ENCODE measurements around the gene CDH16. TPM values are rescaled to one million over a fixed set of nuclear protein-coding genes. Genes with fewer than 3 reads are reported as not detected.
A peak's percentile ranks its signal among the peaks of the same experiment; 100 is the strongest.

CDH16 gene
- total and polyA plus RNA-seq, 2 donors (not counting 1 experiment from before 2014, with no cell fraction given), result not detected

DNA sequence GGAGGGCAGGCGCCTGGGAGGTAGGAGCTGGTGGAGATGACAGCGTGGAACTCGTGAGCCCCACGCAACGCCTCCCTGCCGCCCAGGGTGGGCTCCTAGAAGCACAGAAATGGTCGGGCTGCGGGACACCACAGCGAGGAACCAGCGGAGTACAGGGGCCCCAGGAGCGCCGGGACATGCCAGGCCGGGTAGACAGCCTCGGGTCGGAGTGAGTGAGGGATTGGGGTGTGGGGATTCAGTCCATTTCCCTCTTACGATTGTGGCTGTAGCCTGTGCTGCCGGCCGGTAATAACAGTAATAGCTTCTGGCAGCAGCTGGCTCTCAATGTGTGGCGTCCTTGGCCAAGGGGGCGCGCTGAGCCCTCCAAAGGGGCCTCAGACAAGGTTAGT, 30.1 kb upstream of the CDH16 start:
- no peak overlapping the region for H2AFZ ChIP-seq (ENCODE audit: low read length)
- H3K4me1 ChIP-seq (ENCODE audit: control insufficient read depth, extremely low read depth, insufficient read depth, low read length), result no peaks in the 10 kb centered on the region
- H3K9me3 ChIP-seq (ENCODE audit: control insufficient read depth, insufficient read depth, low read depth, low read length), result no peaks in the 10 kb centered on the region
- H3K4me2 ChIP-seq (ENCODE audit: extremely low read depth, insufficient read depth, low read length), result peak overlapping the region; percentile 93
- peaks cover 10% of the 10 kb centered on the region for H3K27me3 ChIP-seq (ENCODE audit: control insufficient read depth, insufficient read depth, low read length)
- H3K4me3 ChIP-seq (replicated peaks in 1 of 4; ENCODE audit: control extremely low read depth in 1 of 4, insufficient read depth in 1 of 4, low read depth in 3 of 4, low read length in 4 of 4), result peak overlapping the region in 2 of 4 experiments; percentile 32 to 61
- no peaks in the 10 kb centered on the region for H3K36me3 ChIP-seq (ENCODE audit: control insufficient read depth, insufficient read depth, low read length)
- no peak for DNase-seq (ENCODE audit: low read depth in 2 of 2)
- no peak overlapping the region for H3K27ac ChIP-seq (ENCODE audit: insufficient read depth, low read length)
- H3K79me2 ChIP-seq (ENCODE audit: control insufficient read depth, insufficient read depth, low read length), result no peaks in the 10 kb centered on the region
- no peak for TF ChIP-seq CTCF (conservative IDR thresholded peaks at IDR 0.05 in 1 of 2, IDR thresholded peaks at IDR 0.05 in 1 of 2; ENCODE audit: low read depth in 1 of 2, low read length in 2 of 2)
- no peak for TF ChIP-seq EZH2 (IDR thresholded peaks at IDR 0.05; ENCODE audit: low read length, missing control alignments)
- H4K20me1 ChIP-seq (ENCODE audit: control insufficient read depth, extremely low read depth, insufficient read depth, low read length), result no peaks in the 10 kb centered on the region
- no peak overlapping the region for H3K9ac ChIP-seq (ENCODE audit: insufficient read depth, low read length)

DNA sequence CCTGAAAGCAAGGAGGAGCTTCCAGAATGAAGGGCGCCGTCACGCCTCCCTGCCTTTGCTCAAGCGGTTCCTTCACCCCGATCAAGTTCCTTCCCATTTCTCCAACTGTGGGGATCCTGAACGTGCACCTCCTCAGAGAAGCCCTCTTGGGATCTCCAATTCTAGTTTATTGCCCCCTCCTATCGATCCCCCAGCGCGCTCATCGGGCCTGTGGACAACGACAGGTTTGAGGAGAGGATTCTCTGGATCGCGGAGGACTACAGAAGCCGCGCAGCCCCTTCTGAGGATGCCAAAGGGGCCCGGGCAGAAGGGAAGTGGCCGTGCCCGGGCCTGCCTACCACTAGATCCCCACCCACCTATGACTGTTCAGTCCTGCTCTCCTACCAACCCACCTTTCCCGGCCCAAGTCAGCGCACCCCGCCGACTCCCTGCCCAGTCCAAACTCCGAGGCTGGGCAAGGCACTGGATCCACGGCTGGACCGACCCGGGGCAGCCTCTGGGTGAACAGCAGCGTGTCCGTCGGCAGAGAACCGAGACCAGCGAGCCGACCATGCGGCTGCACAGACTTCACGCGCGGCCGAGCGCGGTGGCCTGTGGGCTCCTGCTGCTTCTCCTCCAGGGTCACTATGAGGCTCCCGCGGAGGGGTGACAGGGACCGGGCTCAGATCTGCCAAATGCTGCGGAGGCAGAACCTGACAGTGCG, 29.6 kb upstream of the CDH16 start:
- DNase-seq (ENCODE audit: low read depth in 2 of 2), result no peak
- H3K4me2 ChIP-seq (ENCODE audit: extremely low read depth, insufficient read depth, low read length), result peak overlapping the region; percentile 93
- peaks cover 10% of the 10 kb centered on the region for H3K27me3 ChIP-seq (ENCODE audit: control insufficient read depth, insufficient read depth, low read length)
- no peaks in the 10 kb centered on the region for H3K79me2 ChIP-seq (ENCODE audit: control insufficient read depth, insufficient read depth, low read length)
- H3K9ac ChIP-seq (ENCODE audit: insufficient read depth, low read length), result no peak overlapping the region
- no peak overlapping the region for H3K27ac ChIP-seq (ENCODE audit: insufficient read depth, low read length)
- peaks cover 4% of the 10 kb centered on the region for H3K36me3 ChIP-seq (ENCODE audit: control insufficient read depth, insufficient read depth, low read length)
- peak overlapping the region; percentile 32 to 71 (median 52) for H3K4me3 ChIP-seq (replicated peaks in 1 of 4; ENCODE audit: control extremely low read depth in 1 of 4, insufficient read depth in 1 of 4, low read depth in 3 of 4, low read length in 4 of 4)
- H2AFZ ChIP-seq (ENCODE audit: low read length), result peak overlapping the region; percentile 78
- H4K20me1 ChIP-seq (ENCODE audit: control insufficient read depth, extremely low read depth, insufficient read depth, low read length), result no peaks in the 10 kb centered on the region
- H3K9me3 ChIP-seq (ENCODE audit: control insufficient read depth, insufficient read depth, low read depth, low read length), result no peaks in the 10 kb centered on the region
- H3K4me1 ChIP-seq (ENCODE audit: control insufficient read depth, extremely low read depth, insufficient read depth, low read length), result no peaks in the 10 kb centered on the region
- no peak for TF ChIP-seq EZH2 (IDR thresholded peaks at IDR 0.05; ENCODE audit: low read length, missing control alignments)
- no peak for TF ChIP-seq CTCF (conservative IDR thresholded peaks at IDR 0.05 in 1 of 2, IDR thresholded peaks at IDR 0.05 in 1 of 2; ENCODE audit: low read depth in 1 of 2, low read length in 2 of 2)

GRCh38 chr16:66947302-66948065, 28.8 kb upstream of the CDH16 start:
- H3K4me1 ChIP-seq (ENCODE audit: control insufficient read depth, extremely low read depth, insufficient read depth, low read length), result no peaks in the 10 kb centered on the region
- no peaks in the 10 kb centered on the region for H3K9me3 ChIP-seq (ENCODE audit: control insufficient read depth, insufficient read depth, low read depth, low read length)
- no peaks in the 10 kb centered on the region for H4K20me1 ChIP-seq (ENCODE audit: control insufficient read depth, extremely low read depth, insufficient read depth, low read length)
- peak overlapping the region; percentile 93 for H3K4me2 ChIP-seq (ENCODE audit: extremely low read depth, insufficient read depth, low read length)
- H3K36me3 ChIP-seq (ENCODE audit: control insufficient read depth, insufficient read depth, low read length), result peaks cover 9% of the 10 kb centered on the region
- H3K79me2 ChIP-seq (ENCODE audit: control insufficient read depth, insufficient read depth, low read length), result no peaks in the 10 kb centered on the region
- H3K27me3 ChIP-seq (ENCODE audit: control insufficient read depth, insufficient read depth, low read length), result peaks cover 10% of the 10 kb centered on the region
- H2AFZ ChIP-seq (ENCODE audit: low read length), result peak overlapping the region; percentile 78
- H3K4me3 ChIP-seq (replicated peaks in 1 of 4; ENCODE audit: control extremely low read depth in 1 of 4, insufficient read depth in 1 of 4, low read depth in 3 of 4, low read length in 4 of 4), result peak overlapping the region; percentile 32 to 71 (median 52)
- H3K9ac ChIP-seq (ENCODE audit: insufficient read depth, low read length), result no peak overlapping the region
- H3K27ac ChIP-seq (ENCODE audit: insufficient read depth, low read length), result no peak overlapping the region
- peak; percentile 73 to 85 for DNase-seq (ENCODE audit: low read depth in 2 of 2)
- TF ChIP-seq EZH2 (IDR thresholded peaks at IDR 0.05; ENCODE audit: low read length, missing control alignments) (no peak), CTCF (conservative IDR thresholded peaks at IDR 0.05 in 1 of 2, IDR thresholded peaks at IDR 0.05 in 1 of 2; ENCODE audit: low read depth in 1 of 2, low read length in 2 of 2) (peak; percentile 87 to 94)

Data from fibroblast of lung (primary cell).